ENCODE measurements around the gene C6orf47. TPM values are rescaled to one million over a fixed set of nuclear protein-coding genes. Genes with fewer than 3 reads are reported as not detected.

The C6orf47 gene
- total and polyA plus RNA-seq, 2 donors from 2014 or later = 25.5 to 26.5 TPM

DNA sequence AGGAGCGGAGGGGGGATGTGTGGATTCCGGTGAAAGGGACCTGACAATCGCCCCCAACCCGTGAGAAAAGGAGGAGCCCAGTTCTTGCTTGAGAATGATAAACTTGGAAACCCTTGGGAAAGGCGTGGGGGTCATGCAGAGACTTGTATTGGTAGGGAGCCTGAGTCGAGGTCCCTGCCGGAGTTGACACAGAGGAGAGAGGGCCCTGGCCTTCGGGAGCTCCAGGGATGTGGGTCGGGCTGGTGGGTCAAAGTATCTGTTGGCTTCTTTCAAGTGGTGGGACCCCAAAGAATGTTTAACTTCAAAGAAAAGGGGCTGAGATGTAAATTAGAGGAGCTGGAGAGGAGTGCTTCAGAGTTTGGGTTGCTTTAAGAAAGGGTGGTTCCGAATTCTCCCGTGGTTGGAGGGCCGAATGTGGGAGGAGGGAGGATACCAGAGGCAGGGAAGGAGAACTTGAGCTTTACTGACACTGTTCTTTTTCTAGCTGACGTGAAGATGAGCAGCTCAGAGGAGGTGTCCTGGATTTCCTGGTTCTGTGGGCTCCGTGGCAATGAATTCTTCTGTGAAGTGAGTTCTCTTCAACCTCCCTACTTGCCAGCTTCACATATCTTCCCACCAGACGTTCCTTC lies 5.9 kb upstream of the C6orf47 start:
- H3K9ac ChIP-seq (ENCODE audit: low read length in 3 of 3) = peak overlapping the region; percentile 30 to 92 (median 73)
- peaks cover 2 to 30% (median 24%) of the 10 kb centered on the region in 3 donors for H3K4me1 ChIP-seq (ENCODE audit: control insufficient read depth in 2 of 3, insufficient read depth in 2 of 3, low read depth in 1 of 3, low read length in 3 of 3)
- intact Hi-C loops (cut with DNase I) = no loop called here
- H3K36me3 ChIP-seq (ENCODE audit: control insufficient read depth in 2 of 3, insufficient read depth in 3 of 3, low read length in 3 of 3) = peaks cover 17 to 40% (median 39%) of the 10 kb centered on the region in 3 donors
- H3K27me3 ChIP-seq (ENCODE audit: control insufficient read depth, insufficient read depth, low read length) = no peaks in the 10 kb centered on the region
- H3K9me3 ChIP-seq (ENCODE audit: control insufficient read depth in 2 of 3, insufficient read depth in 1 of 3, low read length in 3 of 3) = no peaks in the 10 kb centered on the region
- FAIRE-seq (no peak), DNase-seq (no peak)
- H3K4me3 ChIP-seq (ENCODE audit: low read length in 3 of 3) = peak overlapping the region; percentile 75 to 94 (median 89)
- TF ChIP-seq, protein P1, sequence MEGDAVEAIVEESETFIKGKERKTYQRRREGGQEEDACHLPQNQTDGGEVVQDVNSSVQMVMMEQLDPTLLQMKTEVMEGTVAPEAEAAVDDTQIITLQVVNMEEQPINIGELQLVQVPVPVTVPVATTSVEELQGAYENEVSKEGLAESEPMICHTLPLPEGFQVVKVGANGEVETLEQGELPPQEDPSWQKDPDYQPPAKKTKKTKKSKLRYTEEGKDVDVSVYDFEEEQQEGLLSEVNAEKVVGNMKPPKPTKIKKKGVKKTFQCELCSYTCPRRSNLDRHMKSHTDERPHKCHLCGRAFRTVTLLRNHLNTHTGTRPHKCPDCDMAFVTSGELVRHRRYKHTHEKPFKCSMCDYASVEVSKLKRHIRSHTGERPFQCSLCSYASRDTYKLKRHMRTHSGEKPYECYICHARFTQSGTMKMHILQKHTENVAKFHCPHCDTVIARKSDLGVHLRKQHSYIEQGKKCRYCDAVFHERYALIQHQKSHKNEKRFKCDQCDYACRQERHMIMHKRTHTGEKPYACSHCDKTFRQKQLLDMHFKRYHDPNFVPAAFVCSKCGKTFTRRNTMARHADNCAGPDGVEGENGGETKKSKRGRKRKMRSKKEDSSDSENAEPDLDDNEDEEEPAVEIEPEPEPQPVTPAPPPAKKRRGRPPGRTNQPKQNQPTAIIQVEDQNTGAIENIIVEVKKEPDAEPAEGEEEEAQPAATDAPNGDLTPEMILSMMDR (IDR thresholded peaks at IDR 0.05; ENCODE audit: borderline replicate concordance, extremely low read depth, insufficient read depth) = no peak
- peak overlapping the region; percentile 85 to 88 for H3K27ac ChIP-seq (ENCODE audit: low read depth in 2 of 2, low read length in 2 of 2)

DNA sequence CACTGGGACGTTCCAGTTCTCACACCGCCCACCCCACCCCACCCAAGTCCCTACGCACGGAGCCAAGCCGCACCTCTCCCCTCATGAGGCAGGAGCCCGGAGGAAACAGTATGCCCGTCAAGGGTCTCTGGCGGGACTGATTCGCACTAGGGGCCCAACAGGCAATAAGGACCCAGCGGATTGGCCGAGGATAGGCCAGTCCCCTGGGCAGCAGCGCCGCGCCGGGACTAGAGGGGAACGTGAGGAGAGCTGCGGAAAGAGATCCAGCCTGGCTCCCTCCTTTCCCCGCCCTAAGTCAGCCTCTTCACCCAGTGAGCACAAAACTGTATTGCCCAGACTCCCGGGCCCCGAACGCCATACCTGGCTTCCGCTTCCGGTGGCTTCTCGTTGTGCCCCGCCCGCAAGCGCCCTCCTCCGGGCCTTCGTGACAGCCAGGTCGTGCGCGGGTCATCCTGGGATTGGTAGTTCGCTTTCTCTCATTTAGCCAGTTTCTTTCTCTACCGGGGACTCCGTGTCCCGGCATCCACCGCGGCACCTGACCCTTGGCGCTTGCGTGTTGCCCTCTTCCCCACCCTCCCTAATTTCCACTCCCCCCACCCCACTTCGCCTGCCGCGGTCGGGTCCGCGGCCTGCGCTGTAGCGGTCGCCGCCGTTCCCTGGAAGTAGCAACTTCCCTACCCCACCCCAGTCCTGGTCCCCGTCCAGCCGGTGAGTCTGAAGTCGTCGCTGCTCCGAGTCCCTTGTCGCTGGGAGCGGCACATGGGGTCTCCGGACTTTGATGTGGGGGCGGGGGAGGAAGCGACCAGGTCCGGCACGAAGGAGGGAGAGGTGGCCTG lies 5.1 kb upstream of the C6orf47 start, which contains the start of gene CSNK2B:
Gene CSNK2B (plus strand): TSS at position 580 of the 836 bp plus-strand sequence. CDS start 752 bp downstream, outside the sequence.
- H3K27ac ChIP-seq (ENCODE audit: low read depth in 2 of 2, low read length in 2 of 2) = peak within 1 kb of the TSS; percentile 85 to 97
- H3K9ac ChIP-seq (ENCODE audit: low read length in 3 of 3) = peak within 1 kb of the TSS; percentile 73 to 97 (median 92)
- TF ChIP-seq, protein P1 (IDR thresholded peaks at IDR 0.05; ENCODE audit: borderline replicate concordance, extremely low read depth, insufficient read depth) = no peak
- H3K4me3 ChIP-seq (ENCODE audit: low read length in 3 of 3) = peak within 1 kb of the TSS; percentile 89 to 94 (median 94)
- H3K36me3 ChIP-seq (ENCODE audit: control insufficient read depth in 2 of 3, insufficient read depth in 3 of 3, low read length in 3 of 3) = peaks cover 17 to 34% (median 33%) of the 10 kb centered on the region in 3 donors
- peak; percentile 98 to 99 (median 99) for DNase-seq
- intact Hi-C loops (cut with DNase I) = no loop called here
- H3K4me1 ChIP-seq (ENCODE audit: control insufficient read depth in 2 of 3, insufficient read depth in 2 of 3, low read depth in 1 of 3, low read length in 3 of 3) = peaks cover 2 to 30% (median 29%) of the 10 kb centered on the region in 3 donors
- H3K27me3 ChIP-seq (ENCODE audit: control insufficient read depth, insufficient read depth, low read length) = no peaks in the 10 kb centered on the region
- H3K9me3 ChIP-seq (ENCODE audit: control insufficient read depth in 2 of 3, insufficient read depth in 1 of 3, low read length in 3 of 3) = no peaks in the 10 kb centered on the region
- no peak for FAIRE-seq

DNA sequence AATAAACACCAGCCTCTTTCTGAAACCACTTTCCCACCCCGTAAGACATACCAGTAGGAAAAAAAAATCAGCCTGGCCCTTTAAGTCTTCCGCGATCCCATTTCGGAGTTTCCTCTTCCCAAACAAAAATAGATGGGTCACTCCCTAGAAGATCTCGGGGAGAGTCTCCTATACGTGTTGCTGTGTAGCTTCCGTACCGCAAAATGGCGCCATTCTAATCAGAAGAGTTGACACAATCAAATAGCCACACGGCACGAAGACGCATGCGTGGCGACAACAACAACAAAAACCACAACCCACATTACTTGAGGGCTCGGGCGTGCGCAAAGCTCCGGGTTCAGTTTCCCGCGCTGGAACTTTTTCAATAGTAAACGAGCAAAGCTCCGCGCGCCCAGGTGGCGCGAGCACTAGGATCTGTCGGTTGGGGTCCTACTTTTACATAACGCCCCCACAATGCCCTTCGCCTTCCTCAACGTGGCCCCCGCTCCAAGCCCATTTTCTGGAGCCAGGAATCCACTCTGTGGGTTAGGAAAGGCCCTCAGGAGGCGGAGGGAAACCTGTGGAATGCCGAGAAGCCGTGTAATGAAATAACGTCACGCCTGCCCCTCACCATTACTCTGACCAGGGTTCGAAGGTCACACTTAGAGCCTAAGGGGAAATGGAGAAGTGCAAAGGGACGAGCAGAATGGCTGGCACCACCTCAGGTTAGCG lies 4.4 kb upstream of the C6orf47 start, which contains the start of gene GPANK1:
Gene GPANK1 (minus strand): TSS at position 208 of the 711 bp plus-strand sequence. CDS start 519 bp downstream, outside the sequence.
- FAIRE-seq = no peak
- peaks cover 17 to 26% (median 25%) of the 10 kb centered on the region in 3 donors for H3K36me3 ChIP-seq (ENCODE audit: control insufficient read depth in 2 of 3, insufficient read depth in 3 of 3, low read length in 3 of 3)

More for the DNA sequence above, 4.4 kb upstream of the C6orf47 start, which contains the start of gene GPANK1:
- Histone ChIP-seq H3K9me3 (ENCODE audit: control insufficient read depth in 2 of 3, insufficient read depth in 1 of 3, low read length in 3 of 3) (no peaks in the 10 kb centered on the region), H3K9ac (ENCODE audit: low read length in 3 of 3) (peak within 1 kb of the TSS; percentile 67 to 97 (median 77)), H3K4me1 (ENCODE audit: control insufficient read depth in 2 of 3, insufficient read depth in 2 of 3, low read depth in 1 of 3, low read length in 3 of 3) (peaks cover 2 to 30% (median 29%) of the 10 kb centered on the region in 3 donors), H3K27me3 (ENCODE audit: control insufficient read depth, insufficient read depth, low read length) (no peaks in the 10 kb centered on the region), H3K27ac (ENCODE audit: low read depth in 2 of 2, low read length in 2 of 2) (peak within 1 kb of the TSS; percentile 85 to 97), H3K4me3 (ENCODE audit: low read length in 3 of 3) (peak within 1 kb of the TSS; percentile 89 to 94 (median 94))
- TF ChIP-seq, protein P1 (IDR thresholded peaks at IDR 0.05; ENCODE audit: borderline replicate concordance, extremely low read depth, insufficient read depth) = no peak
- DNase-seq = peak; percentile 90 to 98 (median 95)
- intact Hi-C loops (cut with DNase I) = no loop called here

All from kidney (tissue), 14 donors.